HCT116 (cell line): ENCODE results near the gene FBXO17.

Experiments used
- CEBPB ChIP-seq: IDR thresholded peaks from 2 replicates; pipeline ENCODE4 v1.6.1; 2012; ENCODE audit warnings: low read depth
- ELF1 ChIP-seq: IDR thresholded peaks from 2 replicates; pipeline ENCODE4 v1.6.1; 2012; ENCODE audit warnings: low read depth, borderline replicate concordance
- EZH2phosphoT487 ChIP-seq: fragments of 200-600 bp; IDR thresholded peaks from 2 replicates; pipeline ENCODE4 v1.6.1; 2018; ENCODE audit warnings: antibody characterized with exemption, borderline replicate concordance
- POLR2A ChIP-seq: IDR thresholded peaks from 2 replicates; pipeline ENCODE4 v1.7.0; 2011; ENCODE audit warnings: borderline replicate concordance; ENCODE audit not compliant: insufficient read depth, insufficient read length; ENCODE audit errors: extremely low read depth
- POLR2AphosphoS5 ChIP-seq: IDR thresholded peaks from 2 replicates; pipeline ENCODE4 v1.6.1; 2011; ENCODE audit warnings: mild to moderate bottlenecking, low read depth, low read length, moderate library complexity
- SIN3A ChIP-seq: IDR thresholded peaks from 2 replicates; pipeline ENCODE4 v1.6.1; 2012; ENCODE audit warnings: low read depth
- SP1 ChIP-seq: IDR thresholded peaks from 2 replicates; pipeline ENCODE4 v1.6.1; 2012; ENCODE audit warnings: low read depth
- SRF ChIP-seq: IDR thresholded peaks from 2 replicates; pipeline ENCODE4 v1.6.1; 2012; ENCODE audit warnings: low read depth
- TCF7L2 ChIP-seq: IDR thresholded peaks from 2 replicates; pipeline ENCODE4 v1.7.0; 2011; ENCODE audit warnings: borderline replicate concordance, inconsistent platforms; ENCODE audit not compliant: insufficient read depth, insufficient read length; ENCODE audit errors: extremely low read depth
- ZNF274 ChIP-seq: fragments of 200-500 bp; sonication (Bioruptor generic); IDR thresholded peaks from 2 replicates; pipeline ENCODE4 v1.6.1; 2014; ENCODE audit warnings: mild to moderate bottlenecking, low read depth, low read length, inconsistent platforms
- TF ChIP-seq, protein P1 (sequence below), 3 experiments: fragments of 200-600 bp in 1 of 3; sonication (generic) in 1 of 3; IDR thresholded peaks in 2 of 3; conservative IDR thresholded peaks in 1 of 3; 2 replicates each; pipeline ENCODE4 v1.5.1; 2012 to 2017; ENCODE audit warnings: low read depth in 2 of 3, low read length in 2 of 3, antibody characterized with exemption in 1 of 3, borderline replicate concordance in 1 of 3, control low read depth in 1 of 3, mild to moderate bottlenecking in 1 of 3, mixed read lengths in 1 of 3, mixed run types in 1 of 3, moderate library complexity in 1 of 3; ENCODE audit not compliant: insufficient read depth in 1 of 3
- TF ChIP-seq, protein P2 (sequence below): IDR thresholded peaks from 2 replicates; pipeline ENCODE4 v1.6.1; 2012; ENCODE audit warnings: low read depth
- TF ChIP-seq, protein P3 (sequence below): IDR thresholded peaks from 2 replicates; pipeline ENCODE4 v1.6.1; 2012
- TF ChIP-seq, protein P4 (sequence below): IDR thresholded peaks from 2 replicates; pipeline ENCODE4 v1.6.1; 2011; ENCODE audit warnings: mild to moderate bottlenecking, low read length, moderate library complexity; ENCODE audit not compliant: insufficient replicate concordance; ENCODE audit errors: extremely low read depth

GRCh38 chr19:39014037-39014436 is 38.5 kb upstream of the FBXO17 start:
- TF ChIP-seq POLR2A (no peak), SP1 (no peak), ZNF274 (no peak), POLR2AphosphoS5 (no peak), ELF1 (no peak), CEBPB (no peak), SRF (no peak), SIN3A (no peak), EZH2phosphoT487 (no peak), TCF7L2 (no peak)
- TF ChIP-seq, protein P1, sequence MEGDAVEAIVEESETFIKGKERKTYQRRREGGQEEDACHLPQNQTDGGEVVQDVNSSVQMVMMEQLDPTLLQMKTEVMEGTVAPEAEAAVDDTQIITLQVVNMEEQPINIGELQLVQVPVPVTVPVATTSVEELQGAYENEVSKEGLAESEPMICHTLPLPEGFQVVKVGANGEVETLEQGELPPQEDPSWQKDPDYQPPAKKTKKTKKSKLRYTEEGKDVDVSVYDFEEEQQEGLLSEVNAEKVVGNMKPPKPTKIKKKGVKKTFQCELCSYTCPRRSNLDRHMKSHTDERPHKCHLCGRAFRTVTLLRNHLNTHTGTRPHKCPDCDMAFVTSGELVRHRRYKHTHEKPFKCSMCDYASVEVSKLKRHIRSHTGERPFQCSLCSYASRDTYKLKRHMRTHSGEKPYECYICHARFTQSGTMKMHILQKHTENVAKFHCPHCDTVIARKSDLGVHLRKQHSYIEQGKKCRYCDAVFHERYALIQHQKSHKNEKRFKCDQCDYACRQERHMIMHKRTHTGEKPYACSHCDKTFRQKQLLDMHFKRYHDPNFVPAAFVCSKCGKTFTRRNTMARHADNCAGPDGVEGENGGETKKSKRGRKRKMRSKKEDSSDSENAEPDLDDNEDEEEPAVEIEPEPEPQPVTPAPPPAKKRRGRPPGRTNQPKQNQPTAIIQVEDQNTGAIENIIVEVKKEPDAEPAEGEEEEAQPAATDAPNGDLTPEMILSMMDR (IDR thresholded peaks at IDR 0.05 in 2 of 3, conservative IDR thresholded peaks at IDR 0.05 in 1 of 3; ENCODE audit: borderline replicate concordance in 1 of 3, insufficient read depth in 1 of 3, low read depth in 2 of 3, low read length in 2 of 3) = no peak
- TF ChIP-seq, protein P2, sequence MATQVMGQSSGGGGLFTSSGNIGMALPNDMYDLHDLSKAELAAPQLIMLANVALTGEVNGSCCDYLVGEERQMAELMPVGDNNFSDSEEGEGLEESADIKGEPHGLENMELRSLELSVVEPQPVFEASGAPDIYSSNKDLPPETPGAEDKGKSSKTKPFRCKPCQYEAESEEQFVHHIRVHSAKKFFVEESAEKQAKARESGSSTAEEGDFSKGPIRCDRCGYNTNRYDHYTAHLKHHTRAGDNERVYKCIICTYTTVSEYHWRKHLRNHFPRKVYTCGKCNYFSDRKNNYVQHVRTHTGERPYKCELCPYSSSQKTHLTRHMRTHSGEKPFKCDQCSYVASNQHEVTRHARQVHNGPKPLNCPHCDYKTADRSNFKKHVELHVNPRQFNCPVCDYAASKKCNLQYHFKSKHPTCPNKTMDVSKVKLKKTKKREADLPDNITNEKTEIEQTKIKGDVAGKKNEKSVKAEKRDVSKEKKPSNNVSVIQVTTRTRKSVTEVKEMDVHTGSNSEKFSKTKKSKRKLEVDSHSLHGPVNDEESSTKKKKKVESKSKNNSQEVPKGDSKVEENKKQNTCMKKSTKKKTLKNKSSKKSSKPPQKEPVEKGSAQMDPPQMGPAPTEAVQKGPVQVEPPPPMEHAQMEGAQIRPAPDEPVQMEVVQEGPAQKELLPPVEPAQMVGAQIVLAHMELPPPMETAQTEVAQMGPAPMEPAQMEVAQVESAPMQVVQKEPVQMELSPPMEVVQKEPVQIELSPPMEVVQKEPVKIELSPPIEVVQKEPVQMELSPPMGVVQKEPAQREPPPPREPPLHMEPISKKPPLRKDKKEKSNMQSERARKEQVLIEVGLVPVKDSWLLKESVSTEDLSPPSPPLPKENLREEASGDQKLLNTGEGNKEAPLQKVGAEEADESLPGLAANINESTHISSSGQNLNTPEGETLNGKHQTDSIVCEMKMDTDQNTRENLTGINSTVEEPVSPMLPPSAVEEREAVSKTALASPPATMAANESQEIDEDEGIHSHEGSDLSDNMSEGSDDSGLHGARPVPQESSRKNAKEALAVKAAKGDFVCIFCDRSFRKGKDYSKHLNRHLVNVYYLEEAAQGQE = no peak
- TF ChIP-seq, protein P3, sequence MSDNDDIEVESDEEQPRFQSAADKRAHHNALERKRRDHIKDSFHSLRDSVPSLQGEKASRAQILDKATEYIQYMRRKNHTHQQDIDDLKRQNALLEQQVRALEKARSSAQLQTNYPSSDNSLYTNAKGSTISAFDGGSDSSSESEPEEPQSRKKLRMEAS = no peak
- TF ChIP-seq, protein P4, sequence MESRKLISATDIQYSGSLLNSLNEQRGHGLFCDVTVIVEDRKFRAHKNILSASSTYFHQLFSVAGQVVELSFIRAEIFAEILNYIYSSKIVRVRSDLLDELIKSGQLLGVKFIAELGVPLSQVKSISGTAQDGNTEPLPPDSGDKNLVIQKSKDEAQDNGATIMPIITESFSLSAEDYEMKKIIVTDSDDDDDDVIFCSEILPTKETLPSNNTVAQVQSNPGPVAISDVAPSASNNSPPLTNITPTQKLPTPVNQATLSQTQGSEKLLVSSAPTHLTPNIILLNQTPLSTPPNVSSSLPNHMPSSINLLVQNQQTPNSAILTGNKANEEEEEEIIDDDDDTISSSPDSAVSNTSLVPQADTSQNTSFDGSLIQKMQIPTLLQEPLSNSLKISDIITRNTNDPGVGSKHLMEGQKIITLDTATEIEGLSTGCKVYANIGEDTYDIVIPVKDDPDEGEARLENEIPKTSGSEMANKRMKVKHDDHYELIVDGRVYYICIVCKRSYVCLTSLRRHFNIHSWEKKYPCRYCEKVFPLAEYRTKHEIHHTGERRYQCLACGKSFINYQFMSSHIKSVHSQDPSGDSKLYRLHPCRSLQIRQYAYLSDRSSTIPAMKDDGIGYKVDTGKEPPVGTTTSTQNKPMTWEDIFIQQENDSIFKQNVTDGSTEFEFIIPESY = no peak
